AG10803 (cell line): ENCODE data around the gene ANGPTL2.

Experiments
- DNase-seq: peaks from one replicate; pipeline ENCODE4 v3.0.0; 2010; ENCODE audit warnings: low read depth
- H3K4me3 ChIP-seq: 2 replicates; pipeline ENCODE4 v1.5.1; 2011; ENCODE audit warnings: mild to moderate bottlenecking, low read length, control low read depth
- CTCF ChIP-seq: conservative IDR thresholded peaks from 2 replicates; pipeline ENCODE4 v1.5.1; 2011; ENCODE audit warnings: mild to moderate bottlenecking, low read length, control low read depth, inconsistent platforms

ANGPTL2 gene

GRCh38 chr9:127102176-127102575 lies 20.3 kb downstream of the ANGPTL2 start:
- DNase-seq = peak; percentile 30
- no peak overlapping the region for H3K4me3 ChIP-seq
- no peak for TF ChIP-seq CTCF

DNA sequence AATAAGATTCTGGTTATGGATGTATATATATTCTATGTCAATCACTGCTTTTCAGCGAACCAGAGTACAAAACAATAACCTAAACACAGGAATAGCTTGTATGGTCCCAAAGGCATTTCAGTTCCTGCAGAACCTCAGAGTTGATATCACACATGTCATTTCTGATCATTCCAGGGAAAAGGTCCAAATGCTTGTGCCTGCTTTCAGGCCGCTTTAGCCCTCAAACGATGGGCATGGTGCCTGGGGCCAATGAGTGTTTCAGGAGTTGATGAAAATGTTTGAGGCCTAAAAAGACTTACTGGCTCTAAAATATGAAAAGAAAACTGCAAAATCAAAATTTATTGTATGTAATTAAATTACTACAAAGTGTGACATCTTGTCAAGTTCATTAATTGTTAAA lies 22.8 kb downstream of the ANGPTL2 start:
- DNase-seq = no peak
- TF ChIP-seq CTCF = no peak
- no peak overlapping the region for H3K4me3 ChIP-seq

DNA sequence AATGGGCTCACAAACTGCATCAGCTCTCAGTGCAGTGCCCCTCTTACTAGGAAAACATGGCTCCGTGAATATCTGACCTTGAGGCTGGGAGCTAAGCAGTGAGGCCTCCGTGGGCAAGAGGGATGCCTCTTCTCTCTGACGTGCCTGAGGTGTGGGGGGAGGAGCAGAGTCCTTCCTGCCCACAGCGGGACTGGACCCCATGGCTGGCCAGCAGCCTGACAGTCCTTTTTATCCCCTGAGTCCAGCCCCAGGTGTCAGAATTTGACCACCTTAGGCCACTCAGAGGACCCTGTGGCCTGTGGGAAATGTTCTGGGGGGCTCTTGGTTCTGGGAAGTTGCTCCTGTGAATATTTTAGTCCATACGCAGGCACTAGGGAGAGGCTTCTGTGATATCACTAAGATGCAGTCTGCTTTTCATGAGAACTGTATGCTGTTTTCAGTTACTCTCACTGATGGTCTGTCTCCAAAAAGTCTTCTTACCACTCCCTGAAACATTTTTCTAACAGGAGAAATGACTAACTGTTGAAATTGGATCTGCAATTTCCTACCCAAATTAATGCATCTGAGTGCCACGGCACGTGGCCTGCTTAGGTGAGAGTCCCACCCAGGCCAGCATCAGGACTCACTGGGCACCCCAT lies 23.4 kb downstream of the ANGPTL2 start:
- peak; percentile 23 for DNase-seq
- H3K4me3 ChIP-seq = no peak overlapping the region
- TF ChIP-seq CTCF = no peak

GRCh38 chr9:127097683-127098082 lies 24.8 kb downstream of the ANGPTL2 start:
- no peak for TF ChIP-seq CTCF
- no peak for DNase-seq
- H3K4me3 ChIP-seq = no peak overlapping the region

- TF ChIP-seq CTCF = no peak
- no peak for DNase-seq
These were observed 26.2 kb downstream of the ANGPTL2 start for GRCh38 chr9:127096208-127096607.

DNA sequence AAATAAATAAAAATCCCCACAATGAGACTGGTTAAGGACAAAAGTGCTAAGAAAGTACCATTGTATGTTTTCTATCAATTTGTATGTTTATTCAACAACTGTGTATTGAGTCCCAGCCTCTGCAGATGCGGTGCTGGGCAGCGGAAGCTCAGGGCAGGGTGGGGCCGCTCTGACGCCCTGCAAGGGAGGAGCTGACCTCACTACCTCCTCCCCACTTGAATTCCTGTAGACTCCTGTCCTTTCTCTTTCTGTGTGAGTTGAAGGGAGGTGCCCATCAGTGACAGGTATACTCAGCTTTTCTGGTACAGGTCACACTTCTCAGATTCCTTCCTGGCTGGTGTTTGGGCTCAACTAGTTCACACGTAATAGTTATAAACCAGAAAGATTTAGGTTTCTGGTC lies 27.0 kb downstream of the ANGPTL2 start:
- no peak for TF ChIP-seq CTCF

More at GRCh38 chr9:127096208-127096607, 26.2 kb downstream of the ANGPTL2 start:
- H3K4me3 ChIP-seq = no peak overlapping the region

DNA sequence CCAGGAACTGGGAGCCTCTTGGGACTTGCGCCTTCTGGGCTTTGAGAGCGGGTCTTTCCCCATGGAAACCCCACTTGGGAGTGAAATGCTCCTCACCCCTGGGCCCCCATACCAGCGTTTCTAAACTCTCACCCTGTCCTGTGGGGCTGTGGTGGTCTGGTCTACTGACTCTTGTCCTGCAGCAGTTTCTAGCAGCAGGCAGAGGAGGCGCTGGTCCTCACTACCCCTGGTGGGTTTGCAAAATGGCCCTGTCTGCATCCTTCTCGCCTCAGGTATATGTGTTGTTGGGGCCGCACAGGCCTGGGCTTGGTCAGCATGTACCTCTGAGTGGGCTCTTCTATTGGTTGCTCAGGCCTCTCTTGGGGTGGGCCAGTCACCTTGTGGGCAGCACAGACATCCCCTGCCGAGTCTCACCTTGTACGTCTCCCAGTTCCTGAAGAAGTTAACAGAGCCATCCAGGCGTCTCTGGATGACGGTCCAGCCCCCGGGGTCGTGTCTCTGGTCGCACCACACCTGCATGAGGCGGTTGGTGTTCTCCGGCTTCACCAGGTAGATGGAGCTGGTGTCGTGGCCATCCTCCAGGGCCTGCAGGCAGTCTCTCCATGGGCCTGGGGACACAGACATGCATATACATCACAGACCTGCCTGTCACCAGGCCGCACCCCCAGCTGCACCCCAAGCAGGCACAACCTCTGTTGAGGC lies 29.0 kb downstream of the ANGPTL2 start:
- H3K4me3 ChIP-seq = no peak overlapping the region
- DNase-seq = no peak
- no peak for TF ChIP-seq CTCF

More for the DNA sequence above, 27.0 kb downstream of the ANGPTL2 start:
- no peak for DNase-seq
- H3K4me3 ChIP-seq = no peak overlapping the region
